Thymus (tissue), 11 donors: ENCODE results near the gene KRTAP4-16. TPM values are rescaled to one million over a fixed set of nuclear protein-coding genes. Genes with fewer than 3 reads are reported as not detected.
"Not testable (repeated sequence)": the region's sequence is repeated elsewhere in the genome, so short reads cannot be mapped to it uniquely, and the experiment has no call there.

Experiments used
- DNase-seq, 9 donors: peaks; one replicate each; pipeline ENCODE4 v3.0.0-alpha.2; 2013; ENCODE audit warnings: low spot score in 9 of 9, low read depth in 6 of 9, missing footprints in 1 of 9
- H3K27ac ChIP-seq, 2 donors: one replicate each; pipeline ENCODE4 v1.5.1; 2013; ENCODE audit warnings: control low read depth in 1 of 2, low read depth in 1 of 2, low read length in 1 of 2, mild to moderate bottlenecking in 1 of 2, moderate library complexity in 1 of 2
- H3K27me3 ChIP-seq, 2 donors: one replicate each; pipeline ENCODE4 v1.5.1; 2013; ENCODE audit warnings: low read length in 1 of 2; ENCODE audit not compliant: control insufficient read depth in 2 of 2, insufficient read depth in 1 of 2
- H3K36me3 ChIP-seq, 2 donors: one replicate each; pipeline ENCODE4 v1.5.1; 2013; ENCODE audit warnings: low read length in 1 of 2, mild to moderate bottlenecking in 1 of 2, moderate library complexity in 1 of 2; ENCODE audit not compliant: control insufficient read depth in 2 of 2, insufficient read depth in 2 of 2
- H3K4me1 ChIP-seq, 2 donors: one replicate each; pipeline ENCODE4 v1.5.1; 2013; ENCODE audit warnings: low read length in 2 of 2; ENCODE audit not compliant: control insufficient read depth in 2 of 2, insufficient read depth in 2 of 2
- H3K4me3 ChIP-seq, 2 donors: one replicate each; pipeline ENCODE4 v1.5.1; 2013; ENCODE audit warnings: low read length in 2 of 2, control low read depth in 1 of 2, mild to moderate bottlenecking in 1 of 2
- H3K9me3 ChIP-seq, 2 donors: one replicate each; pipeline ENCODE4 v1.5.1; 2013; ENCODE audit warnings: low read length in 1 of 2, mild to moderate bottlenecking in 1 of 2; ENCODE audit not compliant: control insufficient read depth in 2 of 2, insufficient read depth in 1 of 2
- WGBS: extraction: QIAGEN DNeasy Blood & Tissue Kit; methylation state at CpG from one replicate; pipeline ENCODE4 v1.1.7; 2013; 5-methylcytosine and 5-hydroxymethylcytosine counted together
- polyA plus RNA-seq: library from polyadenylated mRNA; stranded (reverse); fragments of 200-250 nt; gene quantifications from one replicate; pipeline ENCODE4 v1.2.3, GENCODE V29; 2013
- total RNA-seq: library from RNA; stranded (reverse); fragments of 120-200 nt; gene quantifications from one replicate; pipeline ENCODE4 v1.2.4, GENCODE V29; 2013
- donor health status: healthy.

The KRTAP4-16 gene
- total and polyA plus RNA-seq, 2 donors: not detected

- not testable (repeated sequence) for H3K4me3 ChIP-seq, H3K4me1 ChIP-seq, H3K9me3 ChIP-seq, H3K27ac ChIP-seq, H3K36me3 ChIP-seq, H3K27me3 ChIP-seq, DNase-seq
- WGBS: 87% methylated on average over 9 of the region's 9 CpGs
Measured at GRCh38 chr17:41054556-41054955, 47.5 kb downstream of the KRTAP4-16 start.

GRCh38 chr17:41054025-41054424, 48.0 kb downstream of the KRTAP4-16 start:
- no peaks in the 10 kb centered on the region for H3K27me3 ChIP-seq
- H3K9me3 ChIP-seq: no peaks in the 10 kb centered on the region
- DNase-seq: no peak
- H3K4me3 ChIP-seq: no peak overlapping the region
- no peaks in the 10 kb centered on the region for H3K36me3 ChIP-seq
- 95% methylated on average over 4 of the region's 4 CpGs for WGBS
- no peaks in the 10 kb centered on the region for H3K4me1 ChIP-seq
- no peak overlapping the region for H3K27ac ChIP-seq

GRCh38 chr17:41052566-41052965, 49.4 kb downstream of the KRTAP4-16 start:
- Histone ChIP-seq H3K4me1 (no peaks in the 10 kb centered on the region), H3K27ac (no peak overlapping the region), H3K36me3 (no peaks in the 10 kb centered on the region), H3K9me3 (no peaks in the 10 kb centered on the region), H3K4me3 (no peak overlapping the region), H3K27me3 (peaks cover 0 to 2% of the 10 kb centered on the region in 2 donors)
- no peak for DNase-seq

Other genes starting within 250 kb of the KRTAP4-16 start
Only the 30 nearest of the 39 such genes appear.
- not detected for gene KRT39, start 135.3 kb downstream of the KRTAP4-16 start, total RNA-seq
- 0.23 TPM for gene KRT39, start 135.3 kb downstream of the KRTAP4-16 start, polyA plus RNA-seq
- 0.09 TPM for gene KRT40, start 117.9 kb downstream of the KRTAP4-16 start, total RNA-seq
- gene KRT40, start 117.9 kb downstream of the KRTAP4-16 start, polyA plus RNA-seq: 0.11 TPM
- not detected for gene KRTAP3-3, start 108.0 kb downstream of the KRTAP4-16 start, total RNA-seq
- gene KRTAP3-3, start 108.0 kb downstream of the KRTAP4-16 start, polyA plus RNA-seq: 0.87 TPM
- gene KRTAP3-2, start 102.3 kb downstream of the KRTAP4-16 start, total RNA-seq: not detected
- gene KRTAP3-2, start 102.3 kb downstream of the KRTAP4-16 start, polyA plus RNA-seq: 0.09 TPM
- gene KRTAP3-1, start 93.1 kb downstream of the KRTAP4-16 start, total RNA-seq: not detected
- gene KRTAP3-1, start 93.1 kb downstream of the KRTAP4-16 start, polyA plus RNA-seq: 0.09 TPM
- not detected for gene KRTAP1-5, start 75.0 kb downstream of the KRTAP4-16 start, total RNA-seq
- gene KRTAP1-5, start 75.0 kb downstream of the KRTAP4-16 start, polyA plus RNA-seq: 0.05 TPM
- not detected for gene KRTAP1-4, start 72.0 kb downstream of the KRTAP4-16 start, total RNA-seq
- not detected for gene KRTAP1-4, start 72.0 kb downstream of the KRTAP4-16 start, polyA plus RNA-seq
- gene KRTAP1-3, start 67.3 kb downstream of the KRTAP4-16 start, total RNA-seq: not detected
- not detected for gene KRTAP1-3, start 67.3 kb downstream of the KRTAP4-16 start, polyA plus RNA-seq
- gene KRTAP1-1, start 60.8 kb downstream of the KRTAP4-16 start, total RNA-seq: not detected
- 0.14 TPM for gene KRTAP1-1, start 60.8 kb downstream of the KRTAP4-16 start, polyA plus RNA-seq
- gene KRTAP2-1, start 54.9 kb downstream of the KRTAP4-16 start, total RNA-seq: not detected
- gene KRTAP2-1, start 54.9 kb downstream of the KRTAP4-16 start, polyA plus RNA-seq: 0.05 TPM
- not detected for gene KRTAP2-2, start 47.0 kb downstream of the KRTAP4-16 start, total RNA-seq
- not detected for gene KRTAP2-2, start 47.0 kb downstream of the KRTAP4-16 start, polyA plus RNA-seq
- gene KRTAP2-3, start 42.1 kb downstream of the KRTAP4-16 start, total RNA-seq: not detected
- 0.18 TPM for gene KRTAP2-3, start 42.1 kb downstream of the KRTAP4-16 start, polyA plus RNA-seq
- gene KRTAP2-4, start 36.3 kb downstream of the KRTAP4-16 start, total RNA-seq: not detected
- not detected for gene KRTAP2-4, start 36.3 kb downstream of the KRTAP4-16 start, polyA plus RNA-seq
- not detected for gene KRTAP4-7, start 18.1 kb downstream of the KRTAP4-16 start, total RNA-seq
- gene KRTAP4-7, start 18.1 kb downstream of the KRTAP4-16 start, polyA plus RNA-seq: not detected
- not detected for gene KRTAP4-8, start 4.1 kb downstream of the KRTAP4-16 start, total RNA-seq
- 0.02 TPM for gene KRTAP4-8, start 4.1 kb downstream of the KRTAP4-16 start, polyA plus RNA-seq
- gene KRTAP4-9, start 3.2 kb upstream of the KRTAP4-16 start, total RNA-seq: not detected
- gene KRTAP4-9, start 3.2 kb upstream of the KRTAP4-16 start, polyA plus RNA-seq: not detected
- not detected for gene KRTAP4-11, start 16.2 kb upstream of the KRTAP4-16 start, total RNA-seq
- not detected for gene KRTAP4-11, start 16.2 kb upstream of the KRTAP4-16 start, polyA plus RNA-seq
- gene KRTAP4-12, start 22.0 kb upstream of the KRTAP4-16 start, total RNA-seq: not detected
- not detected for gene KRTAP4-12, start 22.0 kb upstream of the KRTAP4-16 start, polyA plus RNA-seq
- gene KRTAP4-6, start 38.3 kb upstream of the KRTAP4-16 start, total RNA-seq: not detected
- not detected for gene KRTAP4-6, start 38.3 kb upstream of the KRTAP4-16 start, polyA plus RNA-seq
- not detected for gene KRTAP4-5, start 47.6 kb upstream of the KRTAP4-16 start, total RNA-seq
- not detected for gene KRTAP4-5, start 47.6 kb upstream of the KRTAP4-16 start, polyA plus RNA-seq
- not detected for gene KRTAP4-4, start 58.5 kb upstream of the KRTAP4-16 start, total RNA-seq
- not detected for gene KRTAP4-4, start 58.5 kb upstream of the KRTAP4-16 start, polyA plus RNA-seq
- gene KRTAP4-3, start 66.0 kb upstream of the KRTAP4-16 start, total RNA-seq: not detected
- gene KRTAP4-3, start 66.0 kb upstream of the KRTAP4-16 start, polyA plus RNA-seq: not detected
- gene KRTAP4-2, start 76.0 kb upstream of the KRTAP4-16 start, total RNA-seq: not detected
- not detected for gene KRTAP4-2, start 76.0 kb upstream of the KRTAP4-16 start, polyA plus RNA-seq
- not detected for gene KRTAP4-1, start 82.7 kb upstream of the KRTAP4-16 start, total RNA-seq
- not detected for gene KRTAP4-1, start 82.7 kb upstream of the KRTAP4-16 start, polyA plus RNA-seq
- not detected for gene KRTAP9-1, start 87.7 kb upstream of the KRTAP4-16 start, total RNA-seq
- gene KRTAP9-1, start 87.7 kb upstream of the KRTAP4-16 start, polyA plus RNA-seq: not detected
- not detected for gene KRTAP9-2, start 124.4 kb upstream of the KRTAP4-16 start, total RNA-seq
- not detected for gene KRTAP9-2, start 124.4 kb upstream of the KRTAP4-16 start, polyA plus RNA-seq
- gene KRTAP9-3, start 130.2 kb upstream of the KRTAP4-16 start, total RNA-seq: not detected
- gene KRTAP9-3, start 130.2 kb upstream of the KRTAP4-16 start, polyA plus RNA-seq: not detected
- gene KRTAP9-8, start 135.8 kb upstream of the KRTAP4-16 start, total RNA-seq: not detected
- 0.09 TPM for gene KRTAP9-8, start 135.8 kb upstream of the KRTAP4-16 start, polyA plus RNA-seq
- not detected for gene KRTAP9-4, start 147.5 kb upstream of the KRTAP4-16 start, total RNA-seq
- 0.05 TPM for gene KRTAP9-4, start 147.5 kb upstream of the KRTAP4-16 start, polyA plus RNA-seq
- not detected for gene KRTAP9-9, start 153.2 kb upstream of the KRTAP4-16 start, total RNA-seq
- 0.02 TPM for gene KRTAP9-9, start 153.2 kb upstream of the KRTAP4-16 start, polyA plus RNA-seq